Ectodermal cell (in vitro differentiated cells): ENCODE data around the gene BRMS1L.
A peak's percentile ranks its signal among the peaks of the same experiment; 100 is the strongest.
"Not testable (repeated sequence)": the region's sequence is repeated elsewhere in the genome, so short reads cannot be mapped to it uniquely, and the experiment has no call there.

Experiments used
- H3K27ac ChIP-seq: 2 replicates; pipeline ENCODE4 v1.7.0; 2013; ENCODE audit warnings: mild to moderate bottlenecking, low read depth, low read length; ENCODE audit not compliant: insufficient read depth, poor library complexity, severe bottlenecking
- H3K27me3 ChIP-seq: 2 replicates; pipeline ENCODE4 v1.7.0; 2013; ENCODE audit warnings: mild to moderate bottlenecking, low read length; ENCODE audit not compliant: insufficient read depth, control insufficient read depth, poor library complexity, severe bottlenecking
- H3K36me3 ChIP-seq: one replicate; pipeline ENCODE4 v1.7.0; 2013; ENCODE audit warnings: low read length; ENCODE audit not compliant: control insufficient read depth, insufficient read depth
- H3K4me1 ChIP-seq: one replicate; pipeline ENCODE4 v1.7.0; 2013; ENCODE audit warnings: low read length; ENCODE audit not compliant: control insufficient read depth, insufficient read depth
- H3K4me3 ChIP-seq: 2 replicates; pipeline ENCODE4 v1.7.0; 2013; ENCODE audit warnings: low read depth, low read length, control low read depth; ENCODE audit not compliant: insufficient read depth
- H3K9me3 ChIP-seq: 2 replicates; pipeline ENCODE4 v1.7.0; 2013; ENCODE audit warnings: mild to moderate bottlenecking, low read length, moderate library complexity; ENCODE audit not compliant: control insufficient read depth
- WGBS, 2 experiments: methylation state at CpG; one replicate each; pipeline ENCODE4 v1.1.7; 2013; ENCODE audit warnings: missing lambda C conversion rate in 2 of 2; 5-methylcytosine and 5-hydroxymethylcytosine counted together

The BRMS1L gene

DNA sequence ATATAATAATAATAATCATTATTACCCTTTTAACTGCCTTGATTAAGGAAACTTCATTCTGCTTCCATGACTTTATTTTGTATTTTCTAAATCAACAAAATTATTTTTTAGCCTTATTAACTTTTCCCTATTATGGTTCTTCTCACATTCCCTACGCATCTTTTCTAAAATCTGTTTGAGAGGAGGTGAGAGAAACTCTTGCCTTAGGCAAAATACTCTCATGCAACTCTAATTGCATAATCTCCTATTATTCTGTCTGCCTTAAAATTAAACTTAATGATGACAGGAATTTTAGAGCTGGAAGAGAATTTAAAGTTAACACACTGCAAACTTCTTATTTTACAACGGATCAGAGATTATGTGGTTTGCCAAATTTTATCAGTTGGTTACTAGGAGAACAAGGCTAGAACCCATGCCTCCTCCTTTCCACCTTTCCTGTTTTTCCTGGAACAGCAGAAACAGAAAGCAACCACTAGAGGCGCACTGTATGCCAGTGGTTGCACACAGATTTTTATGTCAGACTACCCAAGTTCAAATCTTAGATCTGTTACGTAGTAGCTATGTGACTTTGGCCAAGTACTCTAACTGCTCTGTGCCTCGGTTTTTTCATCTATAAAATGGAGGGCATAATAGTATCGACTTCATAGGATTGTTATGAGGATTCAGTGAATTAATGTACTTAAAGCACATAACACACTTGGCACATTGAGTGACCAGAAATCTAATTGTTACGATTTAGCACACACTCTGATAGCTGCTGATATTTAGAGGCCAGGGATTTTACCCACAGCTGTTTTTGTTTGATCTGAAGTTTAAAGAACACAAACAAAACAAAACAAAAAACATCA, 4.3 kb upstream of the BRMS1L start:
- no peaks in the 10 kb centered on the region for H3K4me1 ChIP-seq
- no peaks in the 10 kb centered on the region for H3K27me3 ChIP-seq
- H3K9me3 ChIP-seq, result no peaks in the 10 kb centered on the region
- 28 to 43% methylated on average over 5 to 7 of the region's 7 CpGs for WGBS, 2 experiments
- H3K36me3 ChIP-seq, result no peaks in the 10 kb centered on the region
- no peak overlapping the region for H3K27ac ChIP-seq
- H3K4me3 ChIP-seq, result no peak overlapping the region

DNA sequence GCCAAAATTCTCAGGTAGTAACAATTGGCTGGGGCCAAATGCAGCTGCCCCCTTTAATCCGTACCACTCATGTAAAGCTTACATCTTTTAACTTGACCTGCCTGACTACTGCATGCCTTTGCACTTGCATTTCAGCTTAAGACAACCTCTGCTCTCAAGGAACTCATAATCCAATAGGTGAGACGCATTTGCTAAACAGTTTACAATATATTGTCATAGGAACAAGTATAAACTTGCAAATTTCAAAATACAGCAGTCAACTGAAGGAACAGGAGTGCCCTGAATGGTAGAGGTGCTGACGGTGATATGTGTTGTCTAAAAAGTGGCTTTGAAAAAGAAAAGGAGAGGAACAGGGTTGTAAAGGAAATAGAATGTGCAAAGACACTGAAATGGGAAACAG, 3.6 kb upstream of the BRMS1L start:
- Histone ChIP-seq H3K4me1 (no peaks in the 10 kb centered on the region), H3K4me3 (no peak overlapping the region), H3K36me3 (no peaks in the 10 kb centered on the region), H3K9me3 (no peaks in the 10 kb centered on the region), H3K27me3 (no peaks in the 10 kb centered on the region), H3K27ac (no peak overlapping the region)
- whole genome bisulfite sequencing, 2 experiments, result 82 to 91% methylated on average over 2 to 3 of the region's 3 CpGs

DNA sequence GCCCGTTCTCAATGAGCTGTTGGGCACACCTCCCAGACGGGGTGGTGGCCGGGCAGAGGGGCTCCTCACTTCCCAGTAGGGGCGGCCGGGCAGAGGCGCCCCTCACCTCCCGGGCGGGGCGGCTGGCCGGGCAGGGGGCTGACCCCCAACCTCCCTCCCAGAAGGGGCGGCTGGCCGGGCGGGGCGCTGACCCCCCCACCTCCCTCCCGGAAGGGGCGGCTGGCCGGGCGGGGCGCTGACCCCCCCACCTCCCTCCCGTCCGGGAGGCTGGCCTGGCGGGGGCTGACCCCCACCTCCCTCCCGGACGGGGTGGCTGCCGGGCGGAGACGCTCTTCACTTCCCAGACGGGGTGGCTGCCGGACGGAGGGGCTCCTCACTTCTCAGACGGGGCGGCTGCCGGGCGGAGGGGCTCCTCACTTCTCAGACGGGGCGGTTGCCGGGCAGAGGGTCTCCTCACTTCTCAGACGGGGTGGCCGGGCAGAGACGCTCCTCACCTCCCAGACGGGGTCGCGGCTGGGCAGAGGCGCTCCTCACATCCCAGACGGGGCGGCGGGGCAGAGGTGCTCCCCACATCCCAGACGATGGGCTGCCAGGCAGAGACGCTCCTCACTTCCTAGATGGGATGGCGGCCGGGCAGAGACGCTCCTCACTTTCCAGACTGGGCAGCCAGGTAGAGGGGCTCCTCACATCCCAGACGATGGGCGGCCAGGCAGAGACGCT, 1.5 kb upstream of the BRMS1L start:
- 92 to 93% methylated on average over 24 to 37 of the region's 55 CpGs for WGBS, 2 experiments
- H3K27me3 ChIP-seq, H3K36me3 ChIP-seq, H3K4me3 ChIP-seq, H3K4me1 ChIP-seq, H3K27ac ChIP-seq, H3K9me3 ChIP-seq: not testable (repeated sequence)

DNA sequence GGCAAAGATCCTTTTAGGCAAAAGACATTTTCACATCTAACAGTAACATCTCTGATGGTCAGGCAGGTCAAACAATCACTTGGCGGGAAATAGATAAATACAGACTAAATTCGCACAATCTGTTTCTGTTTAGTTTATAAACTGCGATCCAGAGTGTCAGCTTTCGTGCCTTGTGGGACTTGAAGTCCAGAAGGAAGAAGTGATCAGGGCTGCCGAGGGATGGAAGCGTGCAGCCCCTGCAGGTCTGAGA, 245 bp upstream of the BRMS1L start:
- peaks cover 3% of the 10 kb centered on the region for H3K4me1 ChIP-seq
- H3K27me3 ChIP-seq, result no peaks in the 10 kb centered on the region
- no peaks in the 10 kb centered on the region for H3K9me3 ChIP-seq
- no peaks in the 10 kb centered on the region for H3K36me3 ChIP-seq
- H3K27ac ChIP-seq, result no peak overlapping the region
- peak overlapping the region; percentile 41 for H3K4me3 ChIP-seq
- WGBS, 2 experiments, result 0 to 1% methylated on average over 6 of the region's 6 CpGs

DNA sequence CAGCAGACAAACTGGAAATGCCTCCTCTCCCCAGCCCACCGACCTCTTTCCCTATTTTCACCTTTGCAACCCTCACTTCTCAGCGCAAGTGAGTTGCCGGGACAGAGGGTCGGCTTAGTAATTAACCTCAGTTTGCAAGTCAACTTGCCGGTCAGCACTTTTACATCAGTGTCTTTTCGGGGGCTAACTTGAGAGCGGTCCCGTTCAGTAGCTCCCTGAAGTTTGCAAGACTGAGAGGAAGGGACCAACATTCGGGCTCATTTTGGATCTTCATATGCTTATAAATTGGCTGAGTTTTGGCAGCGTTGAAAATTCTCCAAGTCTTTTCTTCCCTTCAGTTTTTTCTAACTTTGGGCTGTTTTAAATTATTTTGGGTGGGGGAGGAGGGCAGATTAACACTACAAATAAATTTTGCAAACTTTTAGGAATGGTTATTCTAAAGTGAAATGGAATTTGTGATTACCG, 846 bp downstream of the BRMS1L start:
- 4 to 7% methylated on average over 11 of the region's 11 CpGs for WGBS, 2 experiments
- Histone ChIP-seq H3K27ac (peak overlapping the region; percentile 95), H3K9me3 (no peaks in the 10 kb centered on the region), H3K27me3 (no peaks in the 10 kb centered on the region), H3K4me1 (peaks cover 3% of the 10 kb centered on the region), H3K36me3 (no peaks in the 10 kb centered on the region), H3K4me3 (peak overlapping the region; percentile 93)

DNA sequence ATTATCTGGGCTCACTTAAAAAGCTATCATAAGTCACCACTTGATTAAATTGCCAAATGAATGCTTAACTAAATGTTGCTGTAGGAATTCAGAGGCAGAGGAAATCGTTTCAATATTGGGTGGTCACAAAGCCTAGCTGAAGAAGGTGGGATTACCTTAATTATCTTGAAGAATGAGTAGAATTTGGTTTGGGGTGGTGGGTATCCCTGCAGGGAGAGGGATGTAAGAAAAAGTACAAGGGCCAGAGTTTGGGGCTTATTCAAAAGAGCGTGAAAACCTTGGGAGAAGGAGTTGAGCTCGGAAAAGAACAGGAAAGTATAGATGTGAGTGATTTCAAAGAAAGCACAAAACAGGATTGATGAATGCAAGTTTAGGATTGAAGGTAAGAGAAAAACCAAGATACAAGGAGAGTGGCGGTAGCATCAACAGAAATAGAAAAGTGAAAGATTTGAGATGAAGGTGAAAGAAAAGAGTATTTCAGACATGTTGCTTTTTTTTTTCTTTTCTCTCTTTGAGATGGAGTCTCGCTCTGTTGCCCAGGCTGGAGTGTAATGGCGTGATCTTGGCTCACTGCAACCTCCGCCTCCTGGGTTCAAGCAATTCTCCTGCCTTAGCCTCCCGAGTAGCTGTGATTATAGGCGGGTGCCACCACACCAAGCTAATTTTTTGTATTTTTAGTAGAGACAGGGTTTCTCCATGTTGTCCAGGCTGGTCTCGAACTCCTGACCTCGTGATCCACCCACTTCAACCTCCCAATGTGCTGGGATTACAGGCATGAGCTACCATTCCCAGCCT, 1.7 kb downstream of the BRMS1L start:
- peak overlapping the region; percentile 93 for H3K4me3 ChIP-seq
- no peaks in the 10 kb centered on the region for H3K36me3 ChIP-seq
- no peak overlapping the region for H3K27ac ChIP-seq
- peaks cover 3% of the 10 kb centered on the region for H3K4me1 ChIP-seq
- H3K27me3 ChIP-seq, result no peaks in the 10 kb centered on the region
- no peaks in the 10 kb centered on the region for H3K9me3 ChIP-seq
- WGBS, 2 experiments, result 86% methylated on average over 11 of the region's 11 CpGs

DNA sequence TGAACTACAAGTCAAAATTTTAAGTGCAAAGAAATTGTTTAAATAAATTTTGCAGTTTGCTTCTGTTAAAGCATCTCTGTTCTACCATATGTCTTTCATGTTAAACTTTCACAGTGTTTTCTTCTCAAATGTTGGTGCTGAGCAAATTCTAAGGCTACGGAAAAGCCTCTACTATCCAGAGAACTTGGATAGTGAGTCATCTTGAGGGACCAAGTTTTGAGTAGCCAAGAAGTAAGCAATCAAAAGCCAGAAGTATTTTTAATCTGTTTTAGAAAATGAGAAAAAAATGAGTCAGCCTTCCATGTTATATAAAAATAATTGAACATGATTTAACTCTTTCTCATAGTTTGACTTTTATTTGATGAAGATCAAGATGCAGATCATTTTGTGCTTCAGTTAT, 3.3 kb downstream of the BRMS1L start:
- 94 to 100% methylated on average over 1 of the region's 1 CpG for WGBS, 2 experiments
- no peaks in the 10 kb centered on the region for H3K9me3 ChIP-seq

DNA sequence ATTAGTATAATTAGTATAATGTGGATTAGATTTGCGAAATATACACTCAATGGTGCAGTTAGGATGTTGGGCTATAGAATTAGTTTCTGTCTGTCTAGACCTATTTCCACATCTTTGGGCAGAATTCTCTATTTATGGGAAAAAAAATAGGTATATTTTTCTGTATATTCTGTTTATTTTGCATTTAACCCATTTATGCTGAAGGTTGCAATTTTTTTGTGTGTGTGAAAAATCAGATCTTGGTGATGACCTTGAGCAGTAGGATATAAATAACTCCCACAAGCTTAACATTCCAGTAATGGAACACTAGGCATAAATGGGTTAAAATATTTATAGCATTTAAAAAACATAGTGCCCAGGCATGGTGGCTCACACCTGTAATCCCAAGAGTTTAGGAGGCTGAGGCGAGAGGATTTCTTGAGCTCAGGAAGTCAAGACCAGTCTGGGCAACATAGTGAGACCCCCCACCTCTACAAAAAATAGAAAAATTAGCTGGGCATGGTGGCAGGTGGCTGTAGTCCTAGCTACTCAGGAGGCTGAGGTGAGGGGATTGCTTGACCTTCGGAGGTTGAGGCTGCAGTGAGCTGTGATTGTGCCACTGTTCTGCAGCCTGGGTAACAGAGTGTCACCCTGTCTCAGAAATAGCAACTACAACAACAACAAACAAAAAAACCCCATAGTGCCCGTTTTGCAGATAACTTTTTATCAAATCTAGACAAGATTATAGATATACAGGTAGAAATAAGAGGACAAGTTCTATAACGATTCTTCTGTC, 9.3 kb downstream of the BRMS1L start:
- H3K4me1 ChIP-seq, result no peaks in the 10 kb centered on the region
- H3K27me3 ChIP-seq, result no peaks in the 10 kb centered on the region
- H3K36me3 ChIP-seq, result peaks cover 21% of the 10 kb centered on the region
- H3K27ac ChIP-seq, result no peak overlapping the region
- WGBS, 2 experiments, result 87 to 92% methylated on average over 3 to 5 of the region's 5 CpGs
- no peaks in the 10 kb centered on the region for H3K9me3 ChIP-seq
- H3K4me3 ChIP-seq, result no peak overlapping the region

More for the DNA sequence above, 3.3 kb downstream of the BRMS1L start:
- Histone ChIP-seq H3K4me1 (peaks cover 3% of the 10 kb centered on the region), H3K27ac (no peak overlapping the region), H3K36me3 (peaks cover 8% of the 10 kb centered on the region), H3K27me3 (no peaks in the 10 kb centered on the region), H3K4me3 (no peak overlapping the region)

DNA sequence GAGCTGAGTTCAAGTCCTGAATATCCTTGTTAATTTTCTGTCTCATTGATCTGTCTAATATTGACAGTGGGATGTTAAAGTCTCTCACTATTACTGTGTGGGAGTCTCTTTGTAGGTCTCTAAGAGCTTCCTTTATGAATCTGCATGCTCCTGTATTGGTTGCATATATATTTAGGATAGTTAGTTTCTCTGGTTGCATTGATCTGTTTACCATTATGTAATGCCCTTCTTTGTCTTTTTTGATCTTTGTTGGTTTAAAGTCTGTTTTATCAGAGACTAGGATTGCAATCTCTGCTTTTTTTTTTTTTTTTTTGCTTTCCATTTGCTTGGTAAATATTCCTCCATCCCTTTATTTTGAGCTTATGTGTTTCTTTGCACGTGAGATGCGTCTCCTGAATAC, 15.6 kb downstream of the BRMS1L start:
- H3K36me3 ChIP-seq, result peaks cover 17% of the 10 kb centered on the region
- 93 to 98% methylated on average over 2 of the region's 2 CpGs for WGBS, 2 experiments
- H3K27ac ChIP-seq, H3K27me3 ChIP-seq, H3K9me3 ChIP-seq, H3K4me3 ChIP-seq, H3K4me1 ChIP-seq: not testable (repeated sequence)
